Muscle layer of colon (tissue), 2 donors: ENCODE results near the gene LEMD2.

Experiments used
- H3K27ac ChIP-seq: one replicate; pipeline ENCODE4 v1.7.0; 2013; ENCODE audit warnings: low read depth, mild to moderate bottlenecking, low read length, moderate library complexity
- H3K27me3 ChIP-seq, 2 donors: one replicate each; pipeline ENCODE4 v1.7.0; 2013; ENCODE audit warnings: low read length in 2 of 2, mild to moderate bottlenecking in 2 of 2; ENCODE audit not compliant: insufficient read depth in 2 of 2, control insufficient read depth in 1 of 2
- H3K36me3 ChIP-seq: one replicate; pipeline ENCODE4 v1.7.0; 2013; ENCODE audit warnings: mild to moderate bottlenecking, low read length; ENCODE audit not compliant: insufficient read depth
- H3K4me1 ChIP-seq: one replicate; pipeline ENCODE4 v1.7.0; 2013; ENCODE audit warnings: mild to moderate bottlenecking, low read length; ENCODE audit not compliant: insufficient read depth
- H3K4me3 ChIP-seq, 2 donors: one replicate each; pipeline ENCODE4 v1.7.0; 2013; ENCODE audit warnings: low read length in 2 of 2, low read depth in 1 of 2, mild to moderate bottlenecking in 1 of 2, moderate library complexity in 1 of 2
- H3K9ac ChIP-seq: one replicate; pipeline ENCODE4 v1.7.0; 2013; ENCODE audit warnings: low read length
- H3K9me3 ChIP-seq: one replicate; pipeline ENCODE4 v1.7.0; 2013; ENCODE audit warnings: mild to moderate bottlenecking, low read length
- donor health status: abdominal sarcoma.
- donor health status: Adenocarcinoma of cecum.

LEMD2 gene

DNA sequence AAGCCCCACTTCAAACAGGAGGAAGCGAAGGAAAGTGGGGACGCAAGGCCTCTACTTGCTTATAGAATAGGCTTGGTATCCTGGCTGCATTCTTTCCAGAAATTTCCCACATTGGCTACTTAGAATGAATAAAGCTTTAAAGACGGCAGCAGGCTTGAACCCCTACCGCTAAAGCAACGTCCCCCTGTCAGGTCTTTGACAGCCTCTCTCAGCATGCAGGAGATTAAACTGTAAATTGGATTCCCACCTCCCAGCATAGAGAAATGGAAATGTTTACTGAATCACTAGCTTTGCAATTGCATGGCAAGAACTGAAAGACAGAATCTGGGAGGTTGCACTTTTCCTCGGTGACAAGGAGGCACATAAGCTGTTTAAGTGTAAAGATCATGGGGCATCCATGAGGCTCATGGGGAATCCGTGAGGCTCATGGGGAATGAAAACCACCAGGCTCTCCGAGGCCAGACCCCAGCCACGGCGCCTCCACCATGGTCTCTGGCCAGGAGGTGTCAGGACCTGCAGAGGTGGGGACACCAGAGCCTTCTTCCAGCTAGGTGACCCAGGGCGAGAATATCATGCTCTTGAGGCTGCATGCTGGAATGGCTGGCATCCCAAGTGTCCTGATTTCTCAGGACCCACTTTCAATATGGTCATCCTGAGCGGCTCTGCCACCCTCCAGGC is 10.3 kb downstream of the LEMD2 start:
- Histone ChIP-seq H3K4me3 (no peak overlapping the region), H3K9ac (no peak overlapping the region), H3K9me3 (no peaks in the 10 kb centered on the region), H3K27ac (no peak overlapping the region), H3K36me3 (peaks cover 94% of the 10 kb centered on the region), H3K4me1 (no peaks in the 10 kb centered on the region), H3K27me3 (no peaks in the 10 kb centered on the region)

DNA sequence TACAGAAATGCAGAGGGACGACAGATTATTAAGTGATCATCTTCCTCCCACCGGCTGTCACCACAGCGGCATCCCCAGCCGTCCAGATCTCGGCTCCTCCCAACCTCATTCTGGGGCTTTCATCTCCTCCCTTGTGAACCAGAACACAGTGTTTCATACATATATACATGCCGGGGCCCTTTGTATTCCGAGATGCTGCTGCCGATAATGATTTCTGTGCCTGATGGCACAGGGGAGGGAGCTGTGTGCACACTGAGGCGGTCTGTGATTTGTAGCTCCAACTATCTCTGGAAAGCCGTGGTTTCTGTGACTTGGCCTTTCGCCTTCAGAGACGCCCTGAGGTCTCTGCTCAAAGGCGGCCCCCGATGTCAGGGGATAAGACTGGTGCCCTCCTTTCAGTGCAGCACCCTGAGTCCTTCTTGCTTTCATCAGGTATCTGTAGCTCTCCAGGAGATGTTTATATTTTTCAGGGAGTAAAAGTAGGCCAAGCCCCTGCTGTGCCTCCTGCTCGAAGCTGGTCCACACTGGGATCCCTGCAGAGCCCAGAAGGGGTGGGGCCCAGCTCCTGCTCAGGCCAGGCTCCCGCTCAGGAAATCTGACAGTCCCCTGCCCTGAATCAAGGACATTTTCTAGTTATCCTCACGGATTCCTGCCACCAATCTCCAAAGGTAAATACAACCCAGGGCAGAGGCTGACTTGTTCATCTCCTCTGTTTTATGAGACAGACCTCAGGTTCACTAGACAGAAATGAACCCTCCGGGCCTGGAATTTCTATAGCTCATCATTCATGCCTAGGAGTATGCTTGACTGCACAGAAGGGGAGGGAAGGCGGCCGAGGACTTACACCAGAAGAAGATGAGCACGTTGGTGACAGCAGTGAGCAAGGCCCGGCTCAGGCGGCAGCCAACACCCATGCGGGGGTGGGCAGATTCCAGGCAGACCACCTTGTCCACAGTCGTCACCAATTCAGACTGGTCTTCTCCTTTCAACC is 11.2 kb downstream of the LEMD2 start:
- H3K36me3 ChIP-seq, result peaks cover 94% of the 10 kb centered on the region
- no peak overlapping the region for H3K27ac ChIP-seq
- no peaks in the 10 kb centered on the region for H3K9me3 ChIP-seq
- H3K4me3 ChIP-seq, result no peak overlapping the region
- H3K9ac ChIP-seq, result no peak overlapping the region
- no peaks in the 10 kb centered on the region for H3K27me3 ChIP-seq
- no peaks in the 10 kb centered on the region for H3K4me1 ChIP-seq

DNA sequence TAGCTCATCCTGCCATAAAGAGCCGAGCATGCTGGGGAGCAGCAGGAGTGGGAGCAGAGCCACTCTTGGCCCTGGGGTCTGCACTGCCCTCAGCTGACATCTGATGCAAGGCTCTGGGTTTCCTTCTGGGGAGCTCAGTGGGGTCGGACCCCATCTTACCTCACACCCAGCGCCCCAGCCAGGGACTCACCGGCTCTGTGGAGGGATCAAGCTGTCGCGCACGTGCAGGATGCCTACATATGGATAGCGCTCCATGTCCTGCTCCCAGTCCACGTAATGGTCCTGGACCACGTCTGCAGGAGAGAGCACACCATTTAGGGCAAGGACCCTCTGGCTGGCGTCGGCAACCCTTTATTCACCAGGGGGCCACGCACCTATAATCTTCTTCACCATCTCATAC is 12.2 kb downstream of the LEMD2 start:
- no peaks in the 10 kb centered on the region for H3K27me3 ChIP-seq
- H3K36me3 ChIP-seq, result peaks cover 92% of the 10 kb centered on the region
- H3K4me3 ChIP-seq, result no peak overlapping the region
- no peak overlapping the region for H3K27ac ChIP-seq
- no peaks in the 10 kb centered on the region for H3K9me3 ChIP-seq
- no peak overlapping the region for H3K9ac ChIP-seq
- H3K4me1 ChIP-seq, result peaks cover 9% of the 10 kb centered on the region

DNA sequence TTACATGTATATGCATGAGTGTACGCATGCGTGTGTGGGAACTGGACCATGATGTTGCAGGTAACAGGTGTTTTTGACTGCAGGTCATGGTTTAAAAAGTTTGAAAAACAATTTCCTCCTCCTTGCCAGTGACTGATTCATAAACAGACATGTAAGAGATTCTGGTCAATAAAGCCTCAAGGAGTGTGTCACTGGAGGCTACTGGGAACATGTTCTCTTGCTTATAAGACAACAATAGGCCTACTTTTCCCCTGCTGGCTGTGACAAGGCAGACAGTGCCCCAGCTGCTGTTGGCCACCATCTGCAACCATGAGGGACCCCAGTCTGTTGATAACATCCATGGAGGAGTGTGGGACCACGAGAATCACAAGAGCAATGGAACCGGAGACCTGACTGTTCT is 12.7 kb downstream of the LEMD2 start:
- no peaks in the 10 kb centered on the region for H3K27me3 ChIP-seq
- no peaks in the 10 kb centered on the region for H3K9me3 ChIP-seq
- no peak overlapping the region for H3K27ac ChIP-seq
- H3K4me3 ChIP-seq, result no peak overlapping the region
- no peak overlapping the region for H3K9ac ChIP-seq
- H3K36me3 ChIP-seq, result peaks cover 90% of the 10 kb centered on the region
- peaks cover 14% of the 10 kb centered on the region for H3K4me1 ChIP-seq

DNA sequence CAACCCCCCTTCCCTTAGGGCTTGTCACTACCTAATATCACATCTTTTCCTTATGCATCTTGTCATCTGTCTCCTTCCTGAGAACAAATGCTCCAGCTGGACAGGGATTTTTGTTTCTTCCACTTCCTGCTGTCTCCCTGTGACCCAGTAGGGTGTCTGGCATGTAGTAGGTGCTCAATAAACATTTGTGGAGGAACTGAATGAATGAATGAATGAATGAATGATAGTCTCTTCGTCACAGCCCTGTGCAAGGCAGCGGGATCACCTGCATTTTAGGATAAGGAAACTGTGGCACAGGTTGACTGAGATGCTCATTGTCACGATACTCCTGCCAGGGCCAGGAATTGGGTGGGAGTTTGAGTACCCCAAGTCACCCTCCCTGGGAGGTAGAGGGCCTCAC is 14.2 kb downstream of the LEMD2 start:
- no peak overlapping the region for H3K9ac ChIP-seq
- no peaks in the 10 kb centered on the region for H3K27me3 ChIP-seq
- peaks cover 76% of the 10 kb centered on the region for H3K36me3 ChIP-seq
- no peak overlapping the region for H3K4me3 ChIP-seq
- no peak overlapping the region for H3K27ac ChIP-seq
- no peaks in the 10 kb centered on the region for H3K9me3 ChIP-seq
- H3K4me1 ChIP-seq, result peaks cover 28% of the 10 kb centered on the region

DNA sequence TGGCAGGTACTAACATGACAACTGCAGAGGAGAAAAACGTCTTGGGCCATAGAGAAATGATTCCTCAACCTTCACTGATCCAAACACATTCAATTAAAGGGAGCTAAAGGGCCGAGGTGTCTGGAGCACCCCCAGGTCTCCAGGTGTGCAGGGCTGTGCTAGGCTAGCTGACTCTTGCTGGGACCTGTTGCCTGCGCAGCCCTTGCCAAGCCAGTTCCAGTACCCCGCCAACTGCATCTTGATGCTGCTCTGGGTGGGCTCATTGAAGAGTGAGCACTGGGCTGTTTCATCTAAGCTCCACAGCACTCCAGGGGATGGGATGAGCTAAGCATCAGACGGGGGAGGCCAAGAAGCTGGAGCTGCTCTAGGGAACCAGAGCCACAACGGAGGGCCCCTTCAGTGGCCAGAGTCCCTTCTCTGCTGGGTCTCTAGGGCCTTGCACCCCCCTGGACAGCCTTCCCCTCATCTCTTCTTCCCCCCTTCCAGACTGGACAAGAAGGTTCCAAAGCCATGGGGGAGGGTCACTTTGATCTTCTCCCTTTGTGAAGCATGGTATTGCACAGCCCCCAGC is 15.9 kb downstream of the LEMD2 start:
- no peak overlapping the region for H3K9ac ChIP-seq
- no peak overlapping the region for H3K27ac ChIP-seq
- H3K27me3 ChIP-seq, result no peaks in the 10 kb centered on the region
- no peak overlapping the region for H3K4me3 ChIP-seq
- peaks cover 58% of the 10 kb centered on the region for H3K36me3 ChIP-seq
- no peaks in the 10 kb centered on the region for H3K9me3 ChIP-seq
- peaks cover 30% of the 10 kb centered on the region for H3K4me1 ChIP-seq

DNA sequence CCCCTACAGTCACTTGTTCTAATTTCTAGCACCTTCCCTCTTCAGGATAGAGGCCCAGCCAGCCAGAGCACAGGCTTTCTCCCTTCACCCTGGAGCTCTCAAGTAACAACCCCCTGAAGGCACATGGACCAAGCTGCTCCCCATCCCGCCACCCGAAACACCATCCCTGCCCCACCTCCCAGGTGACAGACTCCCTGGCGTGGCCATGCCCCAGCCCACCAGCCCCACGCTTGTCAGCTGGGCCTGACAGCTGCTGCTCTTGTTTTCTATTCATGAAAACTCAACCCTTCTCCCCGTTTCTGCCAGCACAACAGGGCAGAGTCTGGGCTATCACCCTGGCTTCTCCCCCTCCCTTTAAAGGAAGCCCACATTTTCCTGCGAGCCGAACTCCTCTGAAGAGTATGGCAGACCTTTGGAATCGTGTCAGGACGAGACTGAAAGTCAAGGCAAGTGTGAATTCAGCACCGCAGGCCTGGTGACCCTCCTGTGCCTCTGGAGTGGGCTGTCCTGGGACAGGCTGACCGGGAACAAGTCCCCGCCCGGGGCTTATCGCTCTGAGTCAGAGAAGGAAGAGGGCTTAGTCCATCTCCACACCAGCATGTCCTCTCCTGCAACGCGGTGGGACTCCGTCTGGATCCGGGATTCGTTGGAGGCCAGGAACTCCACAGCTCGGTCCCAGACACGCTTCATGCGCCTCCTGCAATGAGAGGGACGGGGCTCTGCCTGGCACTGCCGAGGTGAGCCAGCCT is 16.7 kb downstream of the LEMD2 start:
- Histone ChIP-seq H3K4me3 (no peak overlapping the region), H3K27me3 (no peaks in the 10 kb centered on the region), H3K27ac (no peak overlapping the region), H3K9me3 (no peaks in the 10 kb centered on the region), H3K4me1 (peaks cover 30% of the 10 kb centered on the region), H3K9ac (no peak overlapping the region), H3K36me3 (peaks cover 51% of the 10 kb centered on the region)

DNA sequence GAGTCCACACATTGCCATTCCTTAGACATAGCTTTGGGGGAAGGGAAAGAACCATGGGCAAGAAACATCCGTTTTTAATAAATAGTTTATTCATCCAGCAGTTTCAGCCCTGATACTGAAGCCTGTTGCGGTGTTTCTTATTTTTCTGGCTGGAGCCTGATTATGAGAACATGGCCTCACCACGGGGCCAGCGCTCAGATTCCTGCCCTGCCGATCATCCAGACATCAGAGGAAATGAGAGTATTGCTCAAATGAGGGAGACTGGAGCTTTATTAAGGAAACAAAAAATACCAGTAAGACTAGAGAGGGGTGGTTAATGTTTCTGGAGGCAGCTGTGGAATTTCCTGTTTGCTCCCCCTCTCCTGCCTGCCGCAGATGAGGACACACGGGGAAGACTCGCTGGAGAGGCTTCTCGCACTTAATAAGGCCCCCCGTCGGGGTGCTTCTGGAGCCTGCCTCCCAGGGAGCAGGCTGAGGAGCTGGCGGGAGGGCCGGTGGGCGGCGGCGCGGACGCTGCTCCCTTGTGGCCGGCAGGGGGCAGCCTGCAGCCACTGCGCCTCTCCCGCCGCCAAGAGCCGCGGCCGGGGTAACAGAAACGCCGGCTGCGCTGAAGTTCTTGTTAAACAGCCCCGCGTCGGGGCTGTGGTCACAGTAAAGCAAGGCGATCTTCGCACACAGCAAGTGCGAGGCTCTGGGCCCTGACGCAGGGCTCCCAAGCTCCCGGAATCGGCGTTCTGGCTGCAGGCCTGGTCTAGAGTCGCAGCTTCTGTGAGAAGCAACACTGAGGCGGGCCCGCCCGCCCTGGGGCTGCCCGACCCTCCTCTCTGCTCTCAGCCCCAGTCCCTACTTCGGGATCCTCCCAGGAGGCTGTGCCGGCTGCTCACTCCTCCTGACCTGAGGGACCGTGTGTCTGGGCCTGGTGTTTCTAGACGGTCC is 17.5 kb downstream of the LEMD2 start:
- Histone ChIP-seq H3K9ac (no peak overlapping the region), H3K4me3 (no peak overlapping the region), H3K27ac (peak overlapping the region; percentile 54), H3K9me3 (no peaks in the 10 kb centered on the region), H3K27me3 (no peaks in the 10 kb centered on the region), H3K4me1 (peaks cover 30% of the 10 kb centered on the region), H3K36me3 (peaks cover 43% of the 10 kb centered on the region)

DNA sequence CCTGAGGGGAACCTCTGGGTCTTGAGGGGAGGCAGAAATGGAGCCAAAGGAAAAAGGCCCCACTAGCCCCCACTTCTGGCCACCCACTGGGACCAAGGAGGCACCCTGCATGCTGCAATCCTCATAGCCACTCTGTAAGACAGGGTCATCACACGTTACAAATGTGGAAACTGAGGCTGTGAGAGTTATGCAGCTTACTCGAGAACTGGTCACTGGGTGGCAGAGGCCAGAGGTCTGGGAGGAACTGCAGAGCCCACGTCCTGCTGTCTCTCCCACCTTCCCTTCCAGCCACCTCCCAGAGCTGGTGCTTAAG is 18.1 kb downstream of the LEMD2 start:
- Histone ChIP-seq H3K36me3 (peaks cover 36% of the 10 kb centered on the region), H3K27me3 (no peaks in the 10 kb centered on the region), H3K9me3 (no peaks in the 10 kb centered on the region), H3K9ac (no peak overlapping the region), H3K4me1 (peaks cover 30% of the 10 kb centered on the region), H3K4me3 (no peak overlapping the region), H3K27ac (peak overlapping the region; percentile 54)

DNA sequence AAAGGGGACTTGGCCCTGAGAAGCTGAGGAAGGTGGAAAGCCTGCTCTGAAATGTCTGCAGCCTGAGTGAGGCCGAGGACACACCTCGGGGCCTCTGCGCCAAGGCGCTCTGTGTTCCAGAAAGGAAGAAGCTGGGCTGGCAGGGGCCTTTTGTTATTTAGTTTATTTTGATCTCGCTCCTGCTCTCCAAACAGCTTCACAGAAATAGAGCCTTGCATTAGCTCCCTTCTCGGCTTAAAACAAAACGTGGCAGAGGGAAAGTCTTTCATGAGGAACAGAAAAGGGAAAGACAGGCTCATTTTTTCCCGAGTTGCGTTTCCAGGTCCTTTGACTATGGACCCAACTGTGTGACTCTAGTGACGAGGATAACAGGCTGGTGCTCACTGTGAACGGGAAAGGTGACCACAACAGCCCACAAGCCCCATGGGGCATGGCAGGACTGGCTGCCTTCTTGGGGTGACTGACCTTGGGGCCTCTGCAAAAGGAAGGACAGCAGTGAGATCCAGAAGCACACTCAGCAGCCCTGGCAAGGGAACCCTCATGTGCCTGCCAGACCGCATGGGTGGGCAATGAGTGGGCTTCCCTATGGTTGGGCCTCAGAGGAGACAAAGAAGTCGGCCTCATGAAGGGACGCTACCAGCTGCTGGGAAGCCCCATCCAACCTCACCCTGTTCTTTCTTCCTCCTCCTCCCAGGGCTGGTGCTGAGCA is 18.7 kb downstream of the LEMD2 start:
- Histone ChIP-seq H3K36me3 (peaks cover 31% of the 10 kb centered on the region), H3K9ac (no peak overlapping the region), H3K4me1 (peaks cover 30% of the 10 kb centered on the region), H3K4me3 (no peak overlapping the region), H3K27ac (no peak overlapping the region), H3K27me3 (no peaks in the 10 kb centered on the region), H3K9me3 (no peaks in the 10 kb centered on the region)
